Keratinocyte (primary cell): ENCODE results near the gene SPATA33. TPM values are rescaled to one million over a fixed set of nuclear protein-coding genes. Genes with fewer than 3 reads are reported as not detected.

Experiments
- DNase-seq: peaks from one replicate; pipeline ENCODE4 v3.0.0-alpha.2; 2011; ENCODE audit warnings: low read depth, missing footprints, low spot score
- FAIRE-seq: peaks from 2 replicates; lab custom pipeline; 2011; peaks lifted over from hg19 to GRCh38; lab: Jason Lieb, UNC
- H2AFZ ChIP-seq: 2 replicates; pipeline ENCODE4 v1.6.0; 2012; ENCODE audit warnings: low read length, control low read depth, inconsistent platforms; ENCODE audit not compliant: control insufficient read depth
- H3K27ac ChIP-seq: 2 replicates; pipeline ENCODE4 v1.5.1; 2011; ENCODE audit warnings: low read length; ENCODE audit not compliant: control insufficient read depth, insufficient read depth
- H3K27me3 ChIP-seq: 3 replicates; pipeline ENCODE4 v1.6.0; 2011; ENCODE audit warnings: low read length; ENCODE audit not compliant: control insufficient read depth, insufficient read depth; ENCODE audit errors: extremely low read depth
- H3K36me3 ChIP-seq, 2 experiments: 2 replicates in 1 of 2; 3 replicates in 1 of 2; pipeline ENCODE4 v1.5.1; 2011; ENCODE audit warnings: low read length in 2 of 2, mild to moderate bottlenecking in 1 of 2; ENCODE audit not compliant: control insufficient read depth in 2 of 2, insufficient read depth in 2 of 2; ENCODE audit errors: extremely low read depth in 1 of 2
- H3K4me1 ChIP-seq: 3 replicates; pipeline ENCODE4 v1.5.1; 2011; ENCODE audit warnings: low read length; ENCODE audit not compliant: control insufficient read depth, insufficient read depth; ENCODE audit errors: extremely low read depth
- H3K4me2 ChIP-seq: 3 replicates; pipeline ENCODE4 v1.6.0; 2011; ENCODE audit warnings: low read depth, low read length; ENCODE audit not compliant: control insufficient read depth, insufficient read depth; ENCODE audit errors: extremely low read depth
- H3K4me3 ChIP-seq, 3 experiments: fragments of 200-600 bp in 1 of 3; sonication (generic) in 1 of 3; 2 replicates in 2 of 3; 3 replicates in 1 of 3; pipeline ENCODE4 v1.5.1; 2011 to 2016; ENCODE audit warnings: low read length in 3 of 3, mild to moderate bottlenecking in 3 of 3, control low read depth in 2 of 3, inconsistent platforms in 1 of 3, low read depth in 1 of 3, mixed read lengths in 1 of 3, mixed run types in 1 of 3, moderate library complexity in 1 of 3; ENCODE audit not compliant: control insufficient read depth in 2 of 3, insufficient read depth in 2 of 3; ENCODE audit errors: extremely low read depth in 1 of 3
- H3K79me2 ChIP-seq: 2 replicates; pipeline ENCODE4 v1.6.0; 2012; ENCODE audit warnings: low read length; ENCODE audit not compliant: control insufficient read depth, insufficient read depth
- H3K9ac ChIP-seq: 3 replicates; pipeline ENCODE4 v1.6.0; 2011; ENCODE audit warnings: low read length; ENCODE audit not compliant: control insufficient read depth, insufficient read depth; ENCODE audit errors: extremely low read depth
- H3K9me1 ChIP-seq: 3 replicates; pipeline ENCODE4 v1.6.0; 2011; ENCODE audit warnings: low read length; ENCODE audit not compliant: control insufficient read depth, insufficient read depth; ENCODE audit errors: extremely low read depth
- H3K9me3 ChIP-seq: 2 replicates; pipeline ENCODE4 v1.5.1; 2012; ENCODE audit warnings: low read depth, low read length; ENCODE audit not compliant: control insufficient read depth
- H4K20me1 ChIP-seq: 3 replicates; pipeline ENCODE4 v1.6.0; 2011; ENCODE audit warnings: low read length; ENCODE audit not compliant: control insufficient read depth, insufficient read depth; ENCODE audit errors: extremely low read depth
- CTCF ChIP-seq, 3 experiments: IDR thresholded peaks in 1 of 3; conservative IDR thresholded peaks in 1 of 3; optimal IDR thresholded peaks in 1 of 3; 2 replicates in 2 of 3; 3 replicates in 1 of 3; pipeline versions ENCODE3 to v1.5.1; 2011; ENCODE audit warnings: low read length in 3 of 3, mild to moderate bottlenecking in 3 of 3, moderate library complexity in 2 of 3, control low read depth in 1 of 3, inconsistent platforms in 1 of 3; ENCODE audit not compliant: insufficient read depth in 2 of 3; ENCODE audit errors: extremely low read depth in 1 of 3
- EZH2 ChIP-seq: IDR thresholded peaks from one replicate; pipeline ENCODE4 v1.6.1; 2012; ENCODE audit warnings: inconsistent platforms, mild to moderate bottlenecking, low read length, moderate library complexity
- dilution Hi-C: fragments of 300-500 bp; cut with MboI; formaldehyde crosslinking; loops from one replicate; pipeline ENCODE4 v1.7.0; 2020; ENCODE audit warnings: low sequenced_read_pairs; ENCODE audit not compliant: extremely low pct_ligation_motif_present
- polyA plus RNA-seq, 5 experiments: library from polyadenylated mRNA; depleted of rRNA in 3 of 5; stranded (reverse) in 3 of 5; stranded (forward) in 1 of 5; unstranded in 1 of 5; fragments of >200 nt; gene quantifications; 1 replicate in 1 of 5; 2 replicates in 3 of 5; 3 replicates in 1 of 5; pipeline versions ENCODE4 v1.2.1 to v1.2.3, GENCODE V29; 2011 to 2012; ENCODE audit warnings: missing spikeins in 2 of 5, low read depth in 1 of 5, low replicate concordance in 1 of 5

The SPATA33 gene
- polyA plus RNA-seq, 1 donor (not counting 4 experiments of a cell fraction or from before 2014, with no cell fraction given), result 5.3 TPM

- no peaks in the 10 kb centered on the region for H3K9me1 ChIP-seq
- H3K79me2 ChIP-seq, result no peaks in the 10 kb centered on the region
- no peak for FAIRE-seq
- H3K4me1 ChIP-seq, result peaks cover 3% of the 10 kb centered on the region
- TF ChIP-seq CTCF (optimal IDR thresholded peaks at IDR 0.05 in 1 of 3, IDR thresholded peaks at IDR 0.05 in 1 of 3, conservative IDR thresholded peaks at IDR 0.05 in 1 of 3; ENCODE audit: extremely low read depth in 1 of 3, insufficient read depth in 2 of 3, low read length in 3 of 3) (no peak), EZH2 (no peak)
- no peaks in the 10 kb centered on the region for H4K20me1 ChIP-seq
- H3K9me3 ChIP-seq, result no peaks in the 10 kb centered on the region
- peaks cover 13 to 15% of the 10 kb centered on the region in 2 experiments for H3K36me3 ChIP-seq
- H3K27ac ChIP-seq, result no peak overlapping the region
- no peak overlapping the region for H2AFZ ChIP-seq
- dilution Hi-C loops, result no loop called here
- H3K27me3 ChIP-seq, result peaks cover 6% of the 10 kb centered on the region
- no peak for DNase-seq
- H3K9ac ChIP-seq, result no peak overlapping the region
- no peak overlapping the region for H3K4me3 ChIP-seq
- H3K4me2 ChIP-seq, result no peak overlapping the region
Measured at GRCh38 chr16:89641458-89642119, 16.0 kb upstream of the SPATA33 start.

GRCh38 chr16:89642574-89642973 is 15.1 kb upstream of the SPATA33 start:
- no peak overlapping the region for H3K9ac ChIP-seq
- no peak overlapping the region for H3K4me2 ChIP-seq
- H3K9me1 ChIP-seq, result peaks cover 3% of the 10 kb centered on the region
- no peaks in the 10 kb centered on the region for H3K79me2 ChIP-seq
- peaks cover 6% of the 10 kb centered on the region for H3K27me3 ChIP-seq
- dilution Hi-C loops, result no loop called here
- H3K9me3 ChIP-seq, result no peaks in the 10 kb centered on the region
- DNase-seq, result no peak
- H3K27ac ChIP-seq, result no peak overlapping the region
- peaks cover 9% of the 10 kb centered on the region for H3K4me1 ChIP-seq
- H3K4me3 ChIP-seq, result no peak overlapping the region
- no peaks in the 10 kb centered on the region for H4K20me1 ChIP-seq
- H3K36me3 ChIP-seq, result peaks cover 18% of the 10 kb centered on the region in 2 experiments
- FAIRE-seq, result no peak
- H2AFZ ChIP-seq, result no peak overlapping the region
- TF ChIP-seq EZH2 (no peak), CTCF (optimal IDR thresholded peaks at IDR 0.05 in 1 of 3, IDR thresholded peaks at IDR 0.05 in 1 of 3, conservative IDR thresholded peaks at IDR 0.05 in 1 of 3; ENCODE audit: extremely low read depth in 1 of 3, insufficient read depth in 2 of 3, low read length in 3 of 3) (no peak)
